PC-9 (cell line): ENCODE measurements around the gene PACRG. TPM values are rescaled to one million over a fixed set of nuclear protein-coding genes. Genes with fewer than 3 reads are reported as not detected.

Experiments used
- BruUV-seq: library from RNA; stranded (reverse); fragments of 400-500 nt; replicated peaks from 2 replicates; lab custom pipeline; 2021; lab: Mats Ljungman, UMichigan
- CTCF ChIA-PET: fragments of 300-600 bp; sonication (Branson Sonifier 250); formaldehyde crosslinking; loops from one replicate; lab custom pipeline; 2022; ENCODE audit warnings: antibody characterized with exemption; lab: Charles Lee
- POLR2A ChIA-PET: fragments of 300-600 bp; sonication (Branson Sonifier 250); formaldehyde crosslinking; loops from one replicate; lab custom pipeline; 2022; ENCODE audit warnings: antibody characterized with exemption; ENCODE audit not compliant: unreplicated experiment; lab: Charles Lee
- DNase-seq, 2 experiments: peaks; one replicate each; pipeline versions ENCODE4 v3.0.0 to v3.0.0-alpha.2; 2015 to 2022; ENCODE audit warnings: mixed read lengths in 1 of 2
- H2AFZ ChIP-seq: fragments of 200-600 bp; sonication (generic); 2 replicates; pipeline ENCODE4 v1.8.1; 2017; ENCODE audit warnings: antibody characterized with exemption
- H3F3A ChIP-seq: fragments of 200-600 bp; sonication (generic); 2 replicates; pipeline ENCODE4 v1.8.1; 2017; ENCODE audit warnings: antibody characterized with exemption, mild to moderate bottlenecking, low read depth; ENCODE audit not compliant: insufficient read depth
- H3K27ac ChIP-seq: fragments of 200-600 bp; sonication (generic); 2 replicates; pipeline ENCODE4 v1.6.1; 2016; ENCODE audit warnings: mixed run types
- H3K27me3 ChIP-seq: fragments of 200-600 bp; sonication (generic); 2 replicates; pipeline ENCODE4 v1.6.1; 2016; ENCODE audit warnings: low read depth, mixed run types; ENCODE audit not compliant: insufficient read depth
- H3K36me3 ChIP-seq: fragments of 200-600 bp; sonication (generic); 2 replicates; pipeline ENCODE4 v1.6.1; 2016; ENCODE audit warnings: low read depth, mixed run types
- H3K4me1 ChIP-seq: fragments of 200-600 bp; sonication (generic); replicated peaks from 2 replicates; pipeline ENCODE4 v1.6.1; 2016; ENCODE audit warnings: mixed run types; ENCODE audit not compliant: insufficient read depth
- H3K4me2 ChIP-seq: fragments of 200-600 bp; sonication (generic); 2 replicates; pipeline ENCODE4 v1.6.1; 2017; ENCODE audit warnings: mixed run types
- H3K4me3 ChIP-seq: fragments of 200-600 bp; sonication (generic); 2 replicates; pipeline ENCODE4 v1.6.1; 2016; ENCODE audit warnings: mixed run types
- H3K79me2 ChIP-seq: fragments of 200-600 bp; sonication (generic); 2 replicates; pipeline ENCODE4 v1.6.1; 2017; ENCODE audit warnings: low read depth, mixed run types
- H3K9me2 ChIP-seq: fragments of 200-600 bp; sonication (generic); 2 replicates; pipeline ENCODE4 v1.8.1; 2017; ENCODE audit warnings: mild to moderate bottlenecking; ENCODE audit not compliant: insufficient read depth
- H3K9me3 ChIP-seq: fragments of 200-600 bp; sonication (generic); 2 replicates; pipeline ENCODE4 v1.8.1; 2016; ENCODE audit warnings: low read depth; ENCODE audit not compliant: insufficient read depth
- H4K20me1 ChIP-seq: fragments of 200-600 bp; sonication (generic); 2 replicates; pipeline ENCODE4 v1.8.1; 2017; ENCODE audit not compliant: insufficient read depth
- CTCF ChIP-seq: fragments of 200-600 bp; sonication (generic); conservative IDR thresholded peaks from 2 replicates; pipeline ENCODE4 v1.6.1; 2017; ENCODE audit warnings: mixed run types, antibody characterized with exemption, mild to moderate bottlenecking, moderate library complexity
- EZH2 ChIP-seq: fragments of 200-600 bp; sonication (generic); IDR thresholded peaks from 2 replicates; pipeline ENCODE4 v1.8.0; 2017; ENCODE audit warnings: antibody characterized with exemption, low read depth
- intact Hi-C: fragments of 100-400 bp; cut with micrococcal nuclease; formaldehyde crosslinking; loops from one replicate; pipeline ENCODE4 v1.10.0; 2022; ENCODE audit not compliant: unreplicated experiment
- total RNA-seq: library from RNA; stranded (reverse); gene quantifications from 2 replicates; pipeline ENCODE4 v1.2.3, GENCODE V29; 2021

Gene PACRG
- total RNA-seq, 1 experiment from 2014 or later: not detected

- DNase-seq: no peak
- Histone ChIP-seq H3K27me3 (no peaks in the 10 kb centered on the region), H3K27ac (no peak overlapping the region), H3K79me2 (no peaks in the 10 kb centered on the region), H3F3A (no peaks in the 10 kb centered on the region), H3K4me1 (peaks cover 5% of the 10 kb centered on the region), H3K4me2 (no peak overlapping the region), H3K9me2 (no peaks in the 10 kb centered on the region), H3K4me3 (no peak overlapping the region), H4K20me1 (no peaks in the 10 kb centered on the region), H2AFZ (no peak overlapping the region), H3K9me3 (no peaks in the 10 kb centered on the region), H3K36me3 (no peaks in the 10 kb centered on the region)
- ChIA-PET CTCF (no interaction called here), POLR2A (interaction anchor here (0.6 kb wide), 1 partner anchor 19 kb away, joined by 3 read pairs; no protein-coding TSS in a partner anchor)
- BruUV-seq: no TSS peak
- intact Hi-C loops: no loop called here
- no peak for TF ChIP-seq EZH2
- TF ChIP-seq CTCF: no peak
Observed at GRCh38 chr6:163341224-163342061, 613.7 kb downstream of the PACRG start.

GRCh38 chr6:163342571-163343539 is 615.1 kb downstream of the PACRG start:
- no peaks in the 10 kb centered on the region for H4K20me1 ChIP-seq
- no peak for DNase-seq
- no TSS peak for BruUV-seq
- H3K4me1 ChIP-seq: peaks cover 10% of the 10 kb centered on the region
- H3K27me3 ChIP-seq: no peaks in the 10 kb centered on the region
- no peaks in the 10 kb centered on the region for H3K9me2 ChIP-seq
- no peak for TF ChIP-seq CTCF
- no peak for TF ChIP-seq EZH2
- H3K79me2 ChIP-seq: no peaks in the 10 kb centered on the region
- H3K27ac ChIP-seq: no peak overlapping the region
- ChIA-PET CTCF (no interaction called here), POLR2A (interaction anchor here (0.6 kb wide), 1 partner anchor 21 kb away, joined by 3 read pairs; no protein-coding TSS in a partner anchor)
- no peak overlapping the region for H3K4me2 ChIP-seq
- intact Hi-C loops: no loop called here
- no peak overlapping the region for H3K4me3 ChIP-seq
- H2AFZ ChIP-seq: no peak overlapping the region
- H3K9me3 ChIP-seq: no peaks in the 10 kb centered on the region
- H3F3A ChIP-seq: no peaks in the 10 kb centered on the region
- H3K36me3 ChIP-seq: no peaks in the 10 kb centered on the region

GRCh38 chr6:163343609-163344008 is 615.8 kb downstream of the PACRG start:
- no peaks in the 10 kb centered on the region for H3K9me2 ChIP-seq
- CTCF ChIA-PET: no interaction called here
- no peaks in the 10 kb centered on the region for H4K20me1 ChIP-seq
- BruUV-seq: no TSS peak
- no peak overlapping the region for H3K4me2 ChIP-seq
- no peaks in the 10 kb centered on the region for H3K9me3 ChIP-seq
- intact Hi-C loops: no loop called here
- H3K79me2 ChIP-seq: no peaks in the 10 kb centered on the region
- H3F3A ChIP-seq: no peaks in the 10 kb centered on the region
- POLR2A ChIA-PET: no interaction called here
- H3K4me1 ChIP-seq: peaks cover 8% of the 10 kb centered on the region; the same call in 1 of the 2 replicates
- no peak for DNase-seq
- H3K27me3 ChIP-seq: no peaks in the 10 kb centered on the region
- no peak overlapping the region for H3K4me3 ChIP-seq
- no peak overlapping the region for H2AFZ ChIP-seq
- TF ChIP-seq EZH2 (no peak), CTCF (no peak)
- no peaks in the 10 kb centered on the region for H3K36me3 ChIP-seq
- no peak overlapping the region for H3K27ac ChIP-seq
